ENCODE measurements around the gene DHRS13.

- TF ChIP-seq, protein P1, sequence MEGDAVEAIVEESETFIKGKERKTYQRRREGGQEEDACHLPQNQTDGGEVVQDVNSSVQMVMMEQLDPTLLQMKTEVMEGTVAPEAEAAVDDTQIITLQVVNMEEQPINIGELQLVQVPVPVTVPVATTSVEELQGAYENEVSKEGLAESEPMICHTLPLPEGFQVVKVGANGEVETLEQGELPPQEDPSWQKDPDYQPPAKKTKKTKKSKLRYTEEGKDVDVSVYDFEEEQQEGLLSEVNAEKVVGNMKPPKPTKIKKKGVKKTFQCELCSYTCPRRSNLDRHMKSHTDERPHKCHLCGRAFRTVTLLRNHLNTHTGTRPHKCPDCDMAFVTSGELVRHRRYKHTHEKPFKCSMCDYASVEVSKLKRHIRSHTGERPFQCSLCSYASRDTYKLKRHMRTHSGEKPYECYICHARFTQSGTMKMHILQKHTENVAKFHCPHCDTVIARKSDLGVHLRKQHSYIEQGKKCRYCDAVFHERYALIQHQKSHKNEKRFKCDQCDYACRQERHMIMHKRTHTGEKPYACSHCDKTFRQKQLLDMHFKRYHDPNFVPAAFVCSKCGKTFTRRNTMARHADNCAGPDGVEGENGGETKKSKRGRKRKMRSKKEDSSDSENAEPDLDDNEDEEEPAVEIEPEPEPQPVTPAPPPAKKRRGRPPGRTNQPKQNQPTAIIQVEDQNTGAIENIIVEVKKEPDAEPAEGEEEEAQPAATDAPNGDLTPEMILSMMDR (IDR thresholded peaks at IDR 0.05) = no peak
- TF ChIP-seq POLR2A (IDR thresholded peaks at IDR 0.05) = no peak
These were observed 14.0 kb downstream of the DHRS13 start for GRCh38 chr17:28888832-28889231.
